Smooth muscle cell (in vitro differentiated cells): ENCODE measurements around the gene TSHZ1. TPM values are rescaled to one million over a fixed set of nuclear protein-coding genes. Genes with fewer than 3 reads are reported as not detected.

Source experiments
- DNase-seq: peaks from one replicate; lab custom pipeline; 2025; ENCODE audit not compliant: unreplicated experiment; lab: John Stamatoyannopoulos, UW
- H2AFZ ChIP-seq: fragments of 200-600 bp; sonication (generic); 2 replicates; pipeline ENCODE4 v1.6.0; 2016; ENCODE audit warnings: antibody characterized with exemption, low read depth, mild to moderate bottlenecking
- H3F3A ChIP-seq: fragments of 200-600 bp; sonication (generic); 2 replicates; pipeline ENCODE4 v1.6.0; 2017; ENCODE audit warnings: antibody characterized with exemption, low read depth
- H3K27ac ChIP-seq: fragments of 200-600 bp; sonication (generic); 2 replicates; pipeline ENCODE4 v1.5.1; 2016; ENCODE audit warnings: low read depth, mild to moderate bottlenecking
- H3K27me3 ChIP-seq: fragments of 200-600 bp; sonication (generic); 2 replicates; pipeline ENCODE4 v1.6.1; 2016; ENCODE audit warnings: low read depth, mild to moderate bottlenecking
- H3K36me3 ChIP-seq: fragments of 200-600 bp; sonication (generic); 2 replicates; pipeline ENCODE4 v1.5.1; 2016; ENCODE audit warnings: low read depth
- H3K4me1 ChIP-seq: fragments of 200-600 bp; sonication (generic); 2 replicates; pipeline ENCODE4 v1.5.1; 2016; ENCODE audit warnings: low read depth
- H3K4me2 ChIP-seq: fragments of 200-600 bp; sonication (generic); 2 replicates; pipeline ENCODE4 v1.6.0; 2016; ENCODE audit warnings: mild to moderate bottlenecking
- H3K4me3 ChIP-seq: fragments of 200-600 bp; sonication (generic); 2 replicates; pipeline ENCODE4 v1.5.1; 2016; ENCODE audit warnings: mild to moderate bottlenecking
- H3K79me2 ChIP-seq: fragments of 200-600 bp; sonication (generic); 2 replicates; pipeline ENCODE4 v1.6.0; 2016; ENCODE audit warnings: low read depth, mild to moderate bottlenecking
- H3K9ac ChIP-seq: fragments of 200-600 bp; sonication (generic); 2 replicates; pipeline ENCODE4 v1.6.0; 2016; ENCODE audit warnings: low read depth
- H3K9me3 ChIP-seq: fragments of 200-600 bp; sonication (generic); replicated peaks from 2 replicates; pipeline ENCODE4 v1.5.1; 2016; ENCODE audit warnings: low read depth
- H4K20me1 ChIP-seq: fragments of 200-600 bp; sonication (generic); 2 replicates; pipeline ENCODE4 v1.6.0; 2016; ENCODE audit warnings: low read depth
- CTCF ChIP-seq: fragments of 200-600 bp; sonication (generic); IDR thresholded peaks from 2 replicates; pipeline ENCODE4 v1.5.1; 2017; ENCODE audit warnings: borderline replicate concordance, mild to moderate bottlenecking, antibody characterized with exemption; ENCODE audit not compliant: insufficient read depth, poor library complexity, severe bottlenecking
- WGBS: methylation state at CpG from one replicate; pipeline ENCODE4 v1.1.7; 2016; ENCODE audit warnings: low lambda C conversion rate; 5-methylcytosine and 5-hydroxymethylcytosine counted together
- polyA plus RNA-seq: library from polyadenylated mRNA; unstranded; fragments of >200 nt; fragmentation: Nextera tagmentation; extraction: Ambion mirVana; gene quantifications from 2 replicates; pipeline ENCODE4 v1.2.1, GENCODE V29; 2016
- total RNA-seq: library from RNA; depleted of rRNA; stranded (reverse); fragments of >200 nt; gene quantifications from 2 replicates; pipeline ENCODE4 v1.2.3, GENCODE V29; 2014

TSHZ1 gene
- total and polyA plus RNA-seq, 2 experiments from 2014 or later, result 21.3 to 26.1 TPM

GRCh38 chr18:75200071-75200470 lies 10.5 kb upstream of the TSHZ1 start:
- Histone ChIP-seq H3K79me2 (peaks cover 68% of the 10 kb centered on the region), H3K36me3 (no peaks in the 10 kb centered on the region), H3K4me3 (no peak overlapping the region), H4K20me1 (peaks cover 79% of the 10 kb centered on the region), H3K27me3 (no peaks in the 10 kb centered on the region), H3F3A (no peaks in the 10 kb centered on the region), H3K4me1 (no peaks in the 10 kb centered on the region), H3K9ac (no peak overlapping the region), H3K9me3 (no peaks in the 10 kb centered on the region), H2AFZ (no peak overlapping the region), H3K27ac (no peak overlapping the region), H3K4me2 (no peak overlapping the region)
- DNase-seq, result no peak
- no peak for TF ChIP-seq CTCF
- 96% methylated on average over 13 of the region's 13 CpGs for whole genome bisulfite sequencing

GRCh38 chr18:75200605-75201280 lies 9.9 kb upstream of the TSHZ1 start:
- Histone ChIP-seq H3K27me3 (no peaks in the 10 kb centered on the region), H3K36me3 (no peaks in the 10 kb centered on the region), H3K4me1 (peaks cover 4% of the 10 kb centered on the region), H3F3A (no peaks in the 10 kb centered on the region), H4K20me1 (peaks cover 86% of the 10 kb centered on the region), H3K9me3 (no peaks in the 10 kb centered on the region), H3K79me2 (peaks cover 74% of the 10 kb centered on the region), H3K9ac (no peak overlapping the region), H3K4me3 (no peak overlapping the region), H3K27ac (no peak overlapping the region), H3K4me2 (no peak overlapping the region), H2AFZ (no peak overlapping the region)
- no peak for DNase-seq
- TF ChIP-seq CTCF, result no peak
- WGBS, result 83% methylated on average over 7 of the region's 7 CpGs

GRCh38 chr18:75201282-75202270 lies 9.0 kb upstream of the TSHZ1 start:
- H3K4me2 ChIP-seq, result no peak overlapping the region
- peaks cover 83% of the 10 kb centered on the region for H3K79me2 ChIP-seq
- H3F3A ChIP-seq, result no peaks in the 10 kb centered on the region
- peaks cover 94% of the 10 kb centered on the region for H4K20me1 ChIP-seq
- H3K4me1 ChIP-seq, result peaks cover 13% of the 10 kb centered on the region
- H3K27ac ChIP-seq, result no peak overlapping the region
- H2AFZ ChIP-seq, result no peak overlapping the region
- no peak for DNase-seq
- H3K4me3 ChIP-seq, result no peak overlapping the region
- H3K27me3 ChIP-seq, result no peaks in the 10 kb centered on the region
- no peak overlapping the region for H3K9ac ChIP-seq
- WGBS, result 96% methylated on average over 18 of the region's 18 CpGs
- TF ChIP-seq CTCF, result no peak
- no peaks in the 10 kb centered on the region for H3K36me3 ChIP-seq
- no peaks in the 10 kb centered on the region for H3K9me3 ChIP-seq
